NCI-H128 (cell line): ENCODE measurements around the gene KIF26A.
"Not testable (repeated sequence)": the region's sequence is repeated elsewhere in the genome, so short reads cannot be mapped to it uniquely, and the experiment has no call there.

Experiments
- DNase-seq: peaks from one replicate; lab custom pipeline; 2025; ENCODE audit not compliant: unreplicated experiment; lab: John Stamatoyannopoulos, UW

The KIF26A gene

DNA sequence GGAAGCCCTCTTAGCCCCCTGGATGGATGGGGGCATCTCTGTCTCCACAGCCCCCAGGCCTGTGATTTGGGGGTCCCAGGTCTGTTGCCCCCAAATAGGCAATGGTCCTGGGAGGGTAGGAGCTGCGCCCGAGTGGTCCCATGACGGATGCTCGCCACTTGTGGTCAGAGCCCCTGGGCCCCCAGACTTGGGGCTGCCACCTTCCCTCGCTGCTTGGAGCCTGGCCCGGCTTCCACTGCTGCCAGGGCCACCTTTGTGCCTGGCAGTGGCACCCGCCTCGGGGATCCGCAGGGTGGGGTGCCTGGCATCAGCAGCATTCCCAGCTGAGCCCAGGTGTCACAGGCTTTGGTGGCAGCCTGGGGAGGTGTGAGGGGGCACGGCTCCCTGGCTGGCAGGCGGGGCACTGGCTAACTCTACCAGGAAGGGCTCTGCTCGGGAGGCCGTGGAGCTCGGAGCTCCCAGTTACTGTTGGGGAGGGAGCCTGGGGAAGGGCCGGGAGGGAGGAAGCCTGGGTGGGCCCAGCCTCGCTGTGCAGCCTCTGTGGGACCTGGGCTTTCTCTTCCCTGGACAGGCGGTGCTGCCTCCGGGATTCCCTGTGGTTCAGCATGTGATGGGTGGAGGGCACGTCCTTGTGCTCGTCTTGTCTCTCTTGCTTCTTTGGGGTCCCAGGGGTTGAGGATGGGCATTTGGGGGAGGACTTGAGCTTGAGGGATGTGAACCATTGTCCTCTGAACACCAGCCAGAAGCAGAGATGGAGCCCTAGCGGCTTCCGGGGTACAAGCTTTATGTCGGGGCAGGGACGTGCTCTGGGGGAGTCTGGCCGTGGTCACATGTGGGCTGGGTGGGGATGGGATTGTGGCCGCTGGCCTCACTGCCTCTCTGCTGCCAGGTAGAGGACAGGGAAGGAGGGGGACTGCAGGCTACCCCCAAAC, 5.4 kb downstream of the KIF26A start:
- DNase-seq: no peak

- DNase-seq: no peak
Observed at GRCh38 chr14:104144453-104144790, 6.0 kb downstream of the KIF26A start.

DNA sequence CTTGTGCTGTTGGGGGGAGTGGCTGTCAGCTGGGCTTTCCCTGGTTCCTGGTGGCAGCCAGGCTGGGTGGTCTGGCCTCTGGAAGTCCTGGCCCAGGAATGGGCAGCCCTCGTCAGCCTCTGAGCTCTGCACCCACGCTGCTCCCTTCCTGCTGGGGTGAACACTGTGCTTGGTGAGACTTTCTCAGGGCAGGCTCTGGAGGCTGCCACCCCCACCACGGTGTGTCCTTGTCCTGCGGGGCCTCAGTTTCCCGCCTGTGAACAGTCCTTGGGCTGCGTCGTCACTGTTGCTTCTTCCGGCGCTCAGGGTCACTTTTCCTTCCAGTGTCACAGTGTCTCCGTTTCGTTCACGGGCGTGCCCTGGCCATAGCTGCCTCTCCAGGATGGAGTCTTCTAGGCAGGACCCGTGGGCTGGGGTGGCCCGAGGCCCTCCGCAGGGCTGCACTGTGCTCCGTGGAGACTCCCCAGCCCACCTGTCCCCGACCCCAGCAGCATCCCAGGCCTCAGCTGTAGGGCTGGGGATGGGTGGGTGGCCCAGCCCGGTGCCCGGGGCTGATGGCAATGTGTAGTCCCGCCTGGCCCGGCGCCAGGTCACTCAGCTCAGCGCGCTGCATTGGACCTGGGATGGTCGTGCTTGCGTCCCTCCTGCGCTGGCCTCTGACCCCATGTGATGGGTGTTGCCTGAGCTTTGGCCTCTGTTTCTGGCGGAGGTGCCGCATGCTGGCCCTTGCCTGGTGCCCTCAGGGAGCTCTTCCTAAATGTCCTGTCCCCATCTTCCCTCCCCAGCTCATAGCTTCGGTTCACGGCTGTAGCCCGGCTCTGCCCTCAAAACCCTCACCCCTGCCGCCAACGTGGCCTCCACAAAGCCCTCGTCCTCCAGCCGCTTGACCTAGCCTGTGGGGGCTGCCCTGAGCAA, 6.8 kb downstream of the KIF26A start:
- DNase-seq: no peak

DNA sequence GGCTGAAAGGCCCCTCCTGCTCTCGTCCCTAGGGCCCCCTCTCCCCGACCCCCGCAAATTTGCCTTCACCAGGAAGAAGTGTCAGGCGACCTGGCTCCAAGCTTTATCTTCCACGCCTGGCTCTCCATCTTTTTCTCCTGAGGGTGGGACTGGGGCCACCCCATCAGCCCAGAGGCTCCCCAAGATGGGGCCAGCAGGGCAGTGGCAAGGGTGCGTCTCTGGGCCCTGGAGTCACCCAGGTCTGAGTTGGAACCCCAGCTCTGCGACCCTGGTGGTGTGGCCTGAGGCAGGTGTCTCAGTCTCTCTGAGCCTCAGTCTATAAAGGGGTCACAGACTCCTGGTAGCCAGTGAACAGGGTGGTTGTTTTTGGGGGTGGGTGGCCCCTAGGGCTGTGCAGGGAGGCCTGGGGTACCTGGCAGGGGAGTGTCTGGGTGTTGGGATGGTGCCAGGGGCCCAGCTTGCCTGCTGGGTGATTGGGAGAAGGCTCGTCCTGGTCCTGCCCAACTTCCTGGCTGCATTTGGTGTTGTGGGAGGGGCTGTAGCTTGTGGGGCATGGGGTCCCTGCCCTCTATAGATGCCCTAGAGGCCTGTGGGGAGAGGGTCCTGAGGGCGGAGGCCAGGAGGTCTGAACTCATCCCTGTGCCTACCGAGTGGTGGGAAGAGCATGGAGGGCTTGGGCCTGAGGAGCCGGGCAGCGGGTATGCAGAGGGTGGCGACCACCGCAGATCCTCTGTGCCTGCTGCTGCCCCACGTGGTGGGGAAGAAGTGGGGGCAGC, 7.6 kb downstream of the KIF26A start:
- no peak for DNase-seq

- DNase-seq: no peak
Observed at GRCh38 chr14:104146651-104147345, 8.4 kb downstream of the KIF26A start.

DNA sequence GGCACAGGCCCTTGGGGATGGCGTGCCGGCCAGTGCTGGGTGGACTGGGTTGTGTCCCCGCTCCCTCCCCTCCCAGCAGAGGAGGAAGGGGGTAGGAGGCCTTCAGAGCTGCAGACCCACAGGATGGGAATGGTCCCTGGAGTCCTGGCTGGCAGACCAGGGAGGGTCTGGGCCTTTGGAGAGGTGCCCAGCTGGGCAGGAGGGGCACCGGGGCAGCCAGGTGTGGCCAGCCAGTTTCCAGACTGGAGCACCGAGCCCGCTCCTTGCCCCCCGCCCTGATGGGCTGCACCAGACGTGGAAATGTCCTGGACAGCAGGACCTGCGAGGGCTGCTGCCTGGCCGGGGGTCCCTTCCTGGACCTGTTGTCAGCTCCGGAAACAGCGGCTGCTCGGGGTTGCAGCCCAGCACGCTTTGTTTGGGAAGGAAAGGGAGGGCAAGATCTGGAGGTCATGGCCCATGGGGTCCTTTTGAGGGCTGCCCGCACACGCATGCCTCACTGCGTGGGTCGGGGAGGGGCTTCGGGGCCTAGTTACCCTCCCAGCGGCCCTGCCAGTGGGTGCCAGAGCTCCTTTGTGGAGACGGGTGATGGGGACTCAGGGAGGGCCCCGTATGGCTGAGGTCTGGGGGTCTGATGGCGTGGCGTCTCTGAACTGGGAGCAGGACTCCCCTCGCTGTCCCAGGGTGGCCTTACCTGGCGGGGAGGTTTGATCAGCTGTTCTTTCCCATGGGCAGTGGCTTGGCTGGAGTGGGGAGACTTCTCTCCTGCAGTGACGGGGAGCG, 9.1 kb downstream of the KIF26A start:
- no peak for DNase-seq

DNA sequence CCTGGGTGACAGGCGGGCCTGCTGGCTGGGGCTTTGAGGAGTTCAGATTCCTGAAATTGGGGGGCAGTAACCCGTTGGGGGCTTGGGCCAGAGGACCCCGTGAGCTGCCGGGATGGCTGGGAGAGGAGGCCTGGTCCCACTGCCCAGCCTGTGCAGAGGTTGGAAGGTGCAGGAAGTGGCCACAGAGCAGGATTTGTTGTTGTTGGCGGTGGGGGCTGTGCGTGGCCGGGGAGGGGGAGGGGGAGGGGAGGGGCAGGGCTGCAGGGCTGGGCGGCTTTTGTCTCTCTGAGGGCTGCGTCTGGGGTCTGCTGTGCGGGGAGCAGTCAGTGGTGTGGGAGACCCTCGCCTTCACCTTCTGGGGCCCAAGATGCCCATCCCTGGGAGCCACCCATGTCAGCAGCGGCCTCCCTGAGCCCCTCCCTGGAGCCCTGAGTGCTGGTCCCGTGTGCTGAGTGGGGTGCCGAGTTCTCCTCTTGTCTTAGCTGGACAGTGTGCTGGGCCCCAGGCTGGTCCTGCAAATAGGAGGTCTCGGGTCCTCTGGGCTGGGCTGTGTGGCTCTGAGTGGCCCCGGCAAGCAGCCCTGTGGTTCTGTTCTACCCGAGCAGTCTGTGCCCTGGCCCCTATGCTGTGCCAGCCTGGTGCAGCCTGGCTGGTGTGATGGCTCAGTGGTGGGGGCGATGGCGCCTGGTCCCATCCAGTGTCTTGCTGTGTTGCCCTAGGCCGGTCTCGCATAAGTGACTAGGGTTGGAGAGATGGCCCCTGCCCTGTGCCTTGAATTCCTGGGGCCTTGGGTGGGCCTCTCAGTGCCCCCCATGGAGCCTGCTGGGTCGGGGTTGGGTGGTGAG, 10.3 kb downstream of the KIF26A start:
- DNase-seq: no peak

GRCh38 chr14:104149278-104149595, 10.8 kb downstream of the KIF26A start:
- DNase-seq: no peak

DNA sequence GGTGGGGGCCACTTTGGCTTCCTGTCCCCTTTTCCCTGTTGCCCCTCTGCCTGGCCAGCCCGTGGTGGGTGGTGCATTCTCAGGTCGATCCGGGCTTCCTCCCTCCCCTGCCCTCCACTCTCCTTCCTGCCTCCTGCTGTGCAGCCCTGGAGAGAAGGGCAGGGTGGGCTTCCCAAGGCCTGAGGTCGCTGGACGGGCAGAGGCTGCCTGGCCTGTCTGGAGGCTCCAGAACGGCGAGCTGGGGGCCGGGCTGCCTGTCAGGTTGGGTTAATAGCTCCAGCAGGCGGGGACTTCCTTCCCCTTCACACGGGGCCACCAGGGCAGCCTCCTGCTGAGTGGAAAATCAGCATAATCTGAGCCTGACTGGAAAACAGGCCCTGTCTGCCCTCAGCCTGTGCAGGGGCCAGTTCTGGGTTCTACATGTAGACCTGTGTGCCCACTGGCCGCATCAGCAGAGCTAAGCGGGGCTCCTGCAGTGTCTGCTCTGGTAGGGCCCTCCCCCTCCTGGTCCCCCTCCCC, 11.3 kb downstream of the KIF26A start:
- no peak for DNase-seq

- DNase-seq: peak; percentile 41
Observed at GRCh38 chr14:104150136-104151025, 12.0 kb downstream of the KIF26A start.

GRCh38 chr14:104151026-104151381, 12.6 kb downstream of the KIF26A start:
- DNase-seq: no peak

- no peak for DNase-seq
Observed at GRCh38 chr14:104151566-104152245, 13.3 kb downstream of the KIF26A start.

GRCh38 chr14:104152246-104152575, 13.8 kb downstream of the KIF26A start:
- DNase-seq: no peak

DNA sequence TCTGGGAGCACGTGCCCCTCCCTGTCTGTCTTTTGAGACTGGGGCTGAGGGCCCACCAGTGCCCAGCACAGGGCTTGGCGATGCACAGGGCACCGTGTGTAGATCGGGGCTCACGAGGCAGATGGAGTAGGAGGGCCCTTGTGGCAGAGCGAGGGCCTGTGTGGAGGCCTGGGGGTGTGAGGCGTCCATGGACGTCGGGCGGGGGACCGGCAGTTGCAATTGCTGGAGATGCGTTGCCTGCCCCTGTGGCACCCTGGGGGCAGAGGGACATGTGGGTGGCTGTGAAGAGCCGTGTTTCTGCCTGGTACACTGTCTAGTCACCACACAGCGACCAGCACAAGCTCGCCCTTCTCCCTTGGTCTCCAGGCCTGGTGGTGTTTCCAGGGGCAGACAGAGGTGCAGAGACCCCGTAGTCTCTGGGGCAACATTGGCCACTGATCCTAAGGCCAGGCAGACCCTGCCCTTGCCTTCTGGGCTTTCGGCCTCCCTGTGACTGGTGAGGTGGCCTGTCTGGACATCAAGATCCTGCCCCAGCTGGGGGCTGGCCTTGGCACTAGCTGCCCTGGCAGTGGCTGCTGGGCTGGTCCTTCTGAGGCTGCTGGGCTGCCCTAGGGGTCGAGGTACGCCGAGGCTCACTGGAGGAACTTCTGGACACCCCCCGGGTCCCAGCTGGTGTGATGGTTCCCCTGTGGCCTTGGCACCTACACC, 14.5 kb downstream of the KIF26A start:
- DNase-seq: no peak

GRCh38 chr14:104153394-104153755, 15.0 kb downstream of the KIF26A start:
- not testable (repeated sequence) for DNase-seq

DNA sequence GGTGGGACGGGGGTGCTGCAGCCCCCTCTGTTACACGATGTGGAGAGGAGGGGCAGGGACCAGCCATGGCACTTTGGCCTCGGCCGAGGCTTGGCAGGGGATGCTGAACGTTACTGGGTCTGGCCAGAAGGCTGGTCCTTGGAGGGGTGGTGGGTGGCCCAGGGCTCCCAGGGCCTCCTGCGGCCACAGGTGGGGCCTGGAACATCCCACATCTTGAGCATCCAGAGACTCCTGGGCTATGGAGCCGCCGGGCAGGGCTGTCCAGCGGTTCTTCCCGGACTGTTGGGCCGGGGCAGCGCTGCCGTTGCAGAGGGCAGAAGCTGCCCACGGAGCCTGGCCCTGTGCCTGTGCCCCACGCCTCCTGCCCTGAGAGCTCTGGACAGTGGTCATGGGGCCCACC, 15.9 kb downstream of the KIF26A start:
- no peak for DNase-seq

DNA sequence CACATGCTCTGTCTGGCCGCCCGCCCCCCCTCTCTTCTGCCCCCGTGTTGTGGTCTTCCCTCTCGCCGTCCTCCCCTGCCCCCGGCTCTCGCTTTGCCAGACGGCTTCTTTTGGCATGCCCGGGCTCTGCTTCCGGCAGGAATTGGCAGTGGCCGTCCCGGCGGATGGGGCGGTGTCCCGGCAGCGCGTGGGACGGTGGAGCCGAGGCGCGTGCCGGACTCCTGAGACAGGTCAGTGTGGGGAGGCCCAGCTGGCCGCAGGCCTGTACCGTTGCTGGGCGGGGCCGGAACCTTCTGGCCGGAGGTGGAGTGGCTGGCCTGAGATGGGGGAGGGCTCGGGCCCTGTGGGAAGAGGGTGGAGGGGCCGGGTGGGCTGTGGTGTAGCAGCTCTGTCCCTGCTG, 17.1 kb downstream of the KIF26A start:
- DNase-seq: no peak
